HG02588 (cell line): Measurements from ENCODE around the gene RPN2.

ENCODE experiments used
- ATAC-seq: cut with Tn5 transposase; IDR thresholded peaks from one replicate; pipeline ENCODE4 v1.9.1; 2021; ENCODE audit warnings: mild to moderate bottlenecking, moderate library complexity; ENCODE audit not compliant: unreplicated experiment

RPN2 gene

DNA sequence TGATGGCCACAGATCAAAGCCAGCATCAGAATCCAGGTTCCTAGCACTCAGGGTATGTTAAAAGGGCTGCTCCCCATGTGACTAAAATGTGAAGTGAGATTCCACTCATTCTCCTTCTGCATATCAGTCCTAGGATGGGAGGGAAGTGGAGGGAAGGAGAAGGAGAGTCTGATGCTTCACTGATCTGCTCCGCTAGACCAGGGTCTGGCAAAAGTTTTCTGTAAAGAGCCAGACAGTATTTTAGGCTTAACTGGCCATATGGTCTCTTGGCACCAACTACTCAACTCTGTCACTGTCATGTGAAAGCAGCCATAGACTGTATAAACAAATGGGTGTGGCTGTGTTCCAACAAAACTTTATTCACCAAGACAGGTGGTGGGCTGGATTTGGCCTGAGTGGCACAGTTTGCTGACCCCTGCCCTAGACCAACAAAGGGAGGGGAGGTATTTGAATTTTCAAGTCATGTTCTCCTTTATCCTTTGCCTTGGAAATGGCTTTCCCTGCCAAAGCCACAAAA lies 59.9 kb downstream of the RPN2 start:
- ATAC-seq = no peak

DNA sequence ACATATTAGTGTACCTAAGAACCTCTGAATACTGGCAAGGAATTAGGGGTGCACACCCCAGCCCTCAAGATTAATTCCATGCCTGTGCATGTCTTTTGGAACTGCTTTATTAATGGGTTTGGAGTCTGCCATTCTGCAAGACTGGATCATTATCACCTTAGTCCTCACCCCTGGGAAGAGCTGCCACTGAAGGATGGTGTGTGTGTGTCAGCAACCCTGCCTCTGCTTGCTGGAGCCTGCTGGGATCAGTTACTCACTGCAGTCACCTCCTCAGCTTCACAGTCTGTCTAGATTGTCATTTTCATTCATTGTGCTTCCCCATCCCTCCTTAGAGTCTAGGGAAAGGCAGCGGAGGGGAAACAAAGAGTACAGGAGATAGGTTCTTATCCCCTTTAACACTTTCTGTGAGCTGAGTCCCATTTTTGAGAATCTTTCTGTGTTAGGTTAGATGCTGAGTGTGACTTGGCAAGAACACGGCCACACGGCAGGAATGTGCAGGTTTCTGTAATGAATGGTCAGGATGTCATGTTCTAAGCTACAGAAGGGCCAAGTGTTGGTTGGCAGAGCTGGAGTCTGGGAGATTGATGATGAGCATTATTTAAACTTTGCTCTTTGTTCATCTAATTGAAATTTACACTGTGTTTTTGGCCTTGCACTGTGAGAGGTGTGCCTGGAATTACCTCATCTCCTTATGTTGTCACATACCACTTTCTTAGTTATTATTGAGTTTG lies 61.4 kb downstream of the RPN2 start:
- no peak for ATAC-seq

DNA sequence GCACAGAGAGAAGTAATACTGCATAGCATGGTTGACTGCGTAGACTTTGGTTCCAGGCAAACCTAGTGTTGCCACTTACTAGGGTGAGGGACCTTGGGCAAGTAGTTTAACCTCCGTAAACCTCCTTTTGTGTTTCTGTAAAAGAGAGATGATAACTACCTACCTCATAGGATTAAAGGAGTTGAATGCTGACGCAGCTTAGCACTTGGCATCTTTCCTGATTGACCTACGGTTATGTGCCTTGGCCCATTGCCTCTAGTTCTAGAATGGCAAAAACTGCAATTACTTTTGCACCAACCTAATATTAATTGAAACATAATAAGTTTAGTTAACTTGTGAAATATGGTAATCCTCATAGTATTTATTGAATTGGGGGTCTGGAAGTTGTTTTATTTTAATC lies 63.4 kb downstream of the RPN2 start:
- no peak for ATAC-seq

DNA sequence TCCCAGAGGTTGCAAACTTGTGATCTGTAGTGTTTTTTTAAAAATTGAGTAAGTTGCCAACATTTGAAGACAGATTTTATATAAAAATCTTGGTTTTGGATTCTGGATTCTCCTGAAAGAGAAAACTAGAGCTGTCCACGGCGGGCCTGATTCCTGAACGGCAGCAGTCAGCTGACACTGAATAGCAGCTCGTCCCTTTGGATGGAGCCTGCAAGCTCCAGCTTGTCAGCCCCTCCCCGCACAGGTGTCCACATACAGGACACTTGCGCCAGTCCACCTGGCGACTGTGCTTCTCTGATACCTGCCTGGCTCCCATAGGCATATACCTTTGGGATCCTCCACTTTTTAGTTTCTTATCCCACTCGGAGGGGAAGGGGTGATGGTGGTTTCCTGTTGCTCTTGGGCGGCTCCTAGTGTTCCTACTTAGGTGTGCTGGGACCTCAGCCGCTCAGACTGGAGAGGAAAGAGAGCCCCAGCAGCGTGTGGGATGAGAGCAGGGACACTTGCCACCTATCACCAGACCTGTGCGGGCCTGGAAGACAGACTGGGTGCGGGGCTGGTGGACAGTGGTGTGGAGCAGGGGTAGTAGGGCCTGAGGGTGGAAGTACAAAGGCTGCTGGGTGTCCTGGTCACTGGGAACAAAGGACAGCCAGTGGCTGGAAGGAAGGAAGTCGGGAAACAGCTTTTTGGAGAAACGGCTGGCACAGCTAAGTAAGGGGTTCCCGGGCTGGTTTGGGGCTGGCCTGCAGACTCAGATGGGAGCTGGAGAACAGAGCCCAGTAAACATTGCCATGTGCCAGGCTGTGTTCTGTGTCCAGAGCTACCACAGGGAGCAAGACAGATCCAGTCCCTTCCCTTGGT lies 64.2 kb downstream of the RPN2 start:
- no peak for ATAC-seq

DNA sequence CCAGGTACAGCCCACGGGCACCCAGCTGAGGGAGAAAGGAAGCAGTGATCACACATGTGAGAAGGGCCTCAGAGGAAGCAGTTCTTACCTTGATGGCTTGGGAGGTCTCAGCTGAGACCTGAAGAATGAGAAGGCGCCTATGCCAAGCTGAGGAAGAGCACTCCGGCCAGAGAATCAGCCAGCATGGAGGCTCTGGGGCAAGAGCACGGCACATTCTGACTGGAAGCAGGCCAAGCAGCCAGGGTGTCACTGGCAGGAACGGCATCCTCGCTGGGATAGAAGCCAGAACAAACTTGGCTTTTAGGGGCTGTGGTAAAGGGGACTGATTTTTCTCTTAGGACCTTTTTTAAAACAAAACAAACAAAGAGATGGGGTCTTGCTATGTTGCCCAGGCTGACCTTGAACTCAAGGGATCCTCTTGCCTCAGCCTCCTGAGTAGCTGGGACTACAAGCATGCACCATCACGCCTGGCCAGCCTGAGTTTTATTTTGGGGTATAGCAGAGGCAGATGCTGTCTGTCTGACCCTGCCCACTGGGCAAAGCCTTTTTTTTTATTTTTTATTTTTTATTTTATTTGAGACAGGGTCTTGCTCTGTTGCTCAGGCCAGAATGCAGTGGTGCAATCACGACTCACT lies 64.9 kb downstream of the RPN2 start:
- ATAC-seq = no peak

DNA sequence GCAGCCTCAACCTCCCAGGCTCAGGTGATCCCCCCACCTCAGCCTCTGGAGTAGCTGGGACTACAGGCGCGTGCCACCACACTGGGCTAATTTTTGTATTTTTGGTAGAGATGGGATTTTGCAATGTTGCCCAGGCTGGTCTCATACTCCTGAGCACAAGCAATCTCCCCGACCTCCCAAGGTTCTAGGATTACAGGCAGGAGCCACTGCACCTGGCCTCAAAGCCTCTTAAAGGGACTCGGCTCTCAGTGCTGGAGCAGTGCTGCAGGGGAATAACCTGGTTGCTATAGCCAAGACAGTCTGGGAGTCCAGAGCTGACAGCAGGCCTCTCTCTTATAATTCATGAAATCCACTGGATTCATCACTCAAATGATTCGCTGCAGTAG lies 65.4 kb downstream of the RPN2 start:
- no peak for ATAC-seq

DNA sequence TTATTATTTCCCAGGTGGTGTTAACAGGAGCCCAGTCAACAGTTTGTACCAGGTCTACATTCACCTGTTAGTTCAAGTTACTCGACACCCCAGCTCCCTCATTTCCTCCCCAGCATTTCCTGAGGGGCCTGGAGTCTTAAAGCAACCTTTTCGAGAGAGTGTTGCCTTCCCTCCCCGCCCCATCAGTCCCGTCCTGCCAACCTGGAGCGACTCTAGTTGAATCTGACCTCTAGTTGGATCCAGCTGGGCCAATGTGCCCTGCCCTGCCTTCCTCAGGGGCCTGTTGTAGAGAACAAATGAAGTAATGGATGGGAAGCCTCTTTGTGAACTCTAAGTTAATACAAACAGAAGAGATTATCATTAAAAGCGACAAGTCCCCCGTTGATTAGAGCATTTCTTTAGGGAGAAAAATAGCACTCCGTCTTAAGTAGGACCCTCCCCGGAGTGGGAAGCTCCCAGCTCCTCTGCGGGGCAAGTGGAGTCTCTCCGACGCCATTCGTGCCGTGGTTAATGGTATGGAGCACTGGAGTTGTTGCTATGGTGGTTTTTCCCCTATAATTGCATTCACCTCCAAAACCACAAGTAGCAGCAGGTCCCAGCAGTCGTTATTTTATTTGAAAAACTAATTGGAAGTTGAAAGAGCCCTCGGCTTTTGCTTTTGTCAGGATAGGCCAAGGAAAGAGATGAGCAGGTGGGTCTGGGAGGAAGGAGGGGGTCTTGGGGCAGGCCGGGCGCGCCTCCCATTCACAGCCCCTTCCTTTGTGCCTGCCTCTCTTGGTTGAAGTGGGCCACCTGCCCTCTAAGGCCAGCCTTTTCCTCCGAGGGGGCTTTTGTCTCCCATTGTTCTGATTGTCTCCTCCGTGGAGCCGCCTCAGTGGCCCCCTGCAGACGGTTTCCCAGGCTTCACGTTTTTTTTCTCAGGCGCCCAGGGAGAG lies 66.4 kb downstream of the RPN2 start:
- ATAC-seq = no peak

DNA sequence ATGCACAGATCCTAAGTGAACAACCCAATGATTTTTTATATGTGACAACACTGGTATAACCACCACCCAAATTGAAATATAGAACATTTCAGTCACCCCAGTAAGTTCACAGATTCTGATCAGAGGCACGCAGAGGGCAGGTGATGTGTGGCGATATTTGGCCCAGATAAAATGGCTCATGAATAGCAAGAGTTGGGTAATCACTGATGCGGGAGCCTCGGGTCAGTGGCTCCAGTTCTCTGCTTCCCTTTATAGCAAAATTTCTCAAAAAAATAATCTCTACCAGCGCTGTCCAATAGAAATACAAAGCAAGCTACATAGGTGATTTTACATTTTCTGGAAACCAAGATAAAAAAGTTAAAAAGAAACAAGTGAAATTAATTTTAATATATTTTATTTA lies 67.6 kb downstream of the RPN2 start:
- ATAC-seq = no peak

DNA sequence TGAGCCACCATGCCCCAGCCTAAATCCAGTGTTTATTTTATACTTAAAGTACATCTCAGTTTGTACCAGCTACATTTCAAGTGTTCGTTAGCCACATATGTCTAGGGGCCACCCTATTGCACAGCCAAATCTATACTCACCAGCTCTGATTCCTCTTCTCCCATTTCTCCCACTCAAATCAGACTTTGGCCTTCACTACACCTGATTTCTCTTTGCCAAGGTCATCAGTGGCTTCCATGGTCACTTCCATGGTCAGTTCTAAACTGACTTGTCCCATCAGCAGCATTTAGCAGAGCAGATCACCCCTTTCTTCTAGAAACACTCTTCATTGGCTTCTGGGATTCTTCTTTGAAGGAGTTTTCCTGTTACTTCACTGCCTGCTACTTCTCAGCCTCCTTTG lies 68.4 kb downstream of the RPN2 start:
- no peak for ATAC-seq

DNA sequence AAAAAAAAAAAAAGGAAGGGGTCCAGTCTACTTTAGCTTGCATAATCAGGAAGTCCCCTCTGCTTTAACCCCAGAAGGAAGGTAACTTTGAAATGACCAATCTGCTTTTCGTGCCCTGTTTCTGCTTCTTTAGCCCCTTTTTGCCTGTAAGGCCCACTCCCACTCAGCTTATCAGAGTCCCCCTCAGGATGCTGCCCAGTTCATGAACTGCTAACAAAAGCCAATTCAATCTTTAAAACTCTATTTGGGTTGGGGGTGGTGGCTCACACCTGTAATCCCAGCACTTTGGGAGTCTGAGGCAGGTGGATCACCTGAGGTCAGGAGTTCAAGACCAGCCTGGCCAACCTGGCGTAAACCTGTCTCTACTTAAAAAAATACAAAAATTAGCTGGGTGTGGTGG lies 70.2 kb downstream of the RPN2 start:
- ATAC-seq = no peak

DNA sequence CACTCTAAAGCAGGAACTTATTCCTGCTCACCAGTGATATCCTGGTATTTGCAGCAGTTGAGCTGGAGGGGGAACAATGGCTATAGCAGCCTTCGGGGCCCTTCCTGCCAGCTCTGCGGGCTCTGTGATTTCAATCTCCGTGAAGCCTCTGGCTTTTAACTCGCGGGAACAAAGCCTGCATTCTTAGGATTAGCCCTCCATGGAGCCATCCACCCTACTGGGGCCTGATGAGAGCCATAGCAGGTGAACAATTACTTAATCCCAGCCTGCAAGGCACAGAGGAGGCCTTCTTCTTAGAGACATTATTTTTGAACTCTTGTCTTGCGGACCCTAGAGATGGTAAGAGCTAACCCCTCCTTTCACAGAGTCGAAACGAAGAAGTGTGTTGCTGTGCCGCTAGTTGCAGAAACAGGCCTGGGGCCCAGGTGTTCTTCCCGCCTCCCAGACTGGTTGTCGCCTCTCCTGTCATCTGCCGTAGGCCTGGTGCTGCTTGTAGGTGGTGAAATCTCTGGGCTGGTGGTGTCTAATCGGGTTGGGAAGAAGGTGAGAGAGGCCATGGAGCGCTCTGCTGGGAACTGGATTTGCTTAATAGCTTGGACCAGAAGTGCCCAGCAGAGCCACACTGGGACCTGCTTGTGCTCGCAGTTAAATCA lies 72.8 kb downstream of the RPN2 start:
- ATAC-seq = no peak

DNA sequence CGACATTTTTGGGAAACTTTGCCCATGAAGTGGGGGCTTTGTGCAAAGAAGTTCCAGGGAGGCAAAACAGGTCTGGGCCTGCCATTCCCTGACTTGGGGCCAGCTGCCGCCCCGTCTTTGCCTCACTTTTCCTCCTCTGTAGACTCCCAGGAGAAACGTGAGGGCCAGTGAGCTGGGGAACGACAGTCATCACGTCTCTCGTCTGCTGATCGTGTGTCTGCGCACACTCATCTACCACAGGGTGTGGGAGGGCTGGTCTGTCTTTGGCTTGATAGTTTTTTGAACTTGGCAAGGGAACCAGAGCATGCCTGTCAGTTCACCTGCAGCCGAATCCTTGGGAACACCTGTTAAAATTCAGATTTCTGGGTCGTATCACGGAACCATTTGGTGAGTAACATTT lies 74.0 kb downstream of the RPN2 start:
- ATAC-seq = no peak

DNA sequence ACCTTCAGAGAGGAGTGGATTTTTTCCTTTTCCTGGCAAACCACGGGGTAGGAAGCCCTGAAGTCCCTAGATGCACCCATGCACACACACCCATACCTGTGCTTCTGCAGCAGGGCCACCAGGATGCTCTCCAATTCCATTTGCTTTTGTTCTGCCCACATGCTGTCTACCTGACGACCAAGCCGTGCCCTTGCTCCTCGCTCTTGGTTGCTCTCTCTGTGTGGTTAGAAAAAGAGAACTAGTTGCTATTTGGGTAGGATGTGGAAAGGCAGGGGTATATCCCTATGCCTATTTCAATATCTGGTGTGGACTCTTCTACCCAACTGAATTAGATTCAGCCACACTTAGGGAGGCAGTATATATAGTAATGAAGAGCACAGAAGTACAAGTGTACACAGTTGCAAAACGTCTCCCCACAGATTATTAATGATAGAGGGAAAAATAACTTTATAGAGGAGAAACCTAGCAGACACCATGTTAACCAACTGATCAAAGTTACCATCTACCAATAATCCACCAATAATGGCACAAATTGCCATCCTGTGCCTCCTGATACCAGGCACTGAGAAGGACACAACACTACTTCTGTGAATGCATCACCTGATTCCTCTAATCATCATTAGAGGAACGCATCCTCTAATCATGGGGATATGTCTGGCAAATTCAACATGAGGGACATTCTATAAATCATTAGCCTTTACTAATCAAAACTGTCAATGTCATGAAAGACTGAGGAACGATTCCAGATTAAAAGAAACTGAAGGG lies 75.2 kb downstream of the RPN2 start:
- no peak for ATAC-seq

DNA sequence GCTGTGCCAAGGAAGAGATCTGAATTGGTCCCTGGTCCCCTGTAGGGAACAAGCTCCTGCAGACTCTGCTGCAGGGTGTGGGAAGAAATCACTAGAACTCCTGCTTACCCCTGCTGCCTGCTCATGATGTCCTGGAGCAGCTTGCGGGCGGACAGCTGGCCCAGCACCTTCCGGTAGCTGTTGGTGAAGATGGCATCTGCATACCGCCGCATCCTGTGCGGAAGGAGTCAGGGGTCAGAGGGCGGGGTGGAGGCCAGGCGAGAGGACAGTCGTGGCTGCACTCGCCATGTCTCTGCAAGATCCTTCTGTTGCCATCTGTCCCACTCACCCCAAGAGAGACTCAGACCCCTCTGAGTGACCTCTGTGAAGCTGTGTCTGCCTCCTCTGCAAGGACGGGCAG lies 77.2 kb downstream of the RPN2 start:
- no peak for ATAC-seq

DNA sequence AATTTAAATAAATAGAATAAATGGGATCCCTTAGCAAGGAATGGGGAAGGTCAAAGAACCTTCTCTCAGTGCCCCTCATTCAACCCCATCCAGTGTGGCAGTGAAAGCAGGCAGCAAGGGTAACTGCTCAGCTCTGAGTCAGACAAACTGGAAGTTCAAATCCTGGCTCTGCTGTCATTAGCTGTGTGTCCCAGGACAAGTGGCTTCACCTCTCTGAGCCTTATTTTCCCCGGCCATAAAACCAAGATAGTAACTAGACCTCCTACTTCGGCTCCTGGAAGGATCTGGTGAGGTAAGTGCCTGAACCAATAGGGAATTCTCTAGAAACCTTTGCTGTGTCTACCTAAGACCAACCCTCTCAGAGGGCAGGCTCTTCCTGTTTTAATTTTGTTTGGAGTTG lies 78.4 kb downstream of the RPN2 start:
- ATAC-seq = no peak

DNA sequence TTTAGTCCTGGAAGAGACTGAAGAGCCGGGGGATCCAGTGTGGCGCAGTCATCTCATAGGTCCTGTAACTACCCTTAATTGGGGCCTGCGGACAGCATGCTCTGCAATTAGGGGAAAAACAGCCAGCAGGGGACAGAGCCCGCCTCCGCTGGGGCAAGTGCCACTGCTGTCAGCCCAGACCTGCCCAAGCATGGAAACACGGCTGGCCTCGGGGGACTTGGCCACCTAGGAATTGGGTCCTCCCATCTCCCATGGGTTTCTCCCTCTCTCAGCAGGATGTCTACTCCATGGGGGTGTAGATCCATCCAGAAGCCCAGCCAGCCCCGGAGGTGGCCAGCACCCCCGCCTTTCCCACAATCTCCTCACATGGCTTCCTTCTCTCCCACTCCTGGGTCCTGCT lies 78.9 kb downstream of the RPN2 start:
- no peak for ATAC-seq

DNA sequence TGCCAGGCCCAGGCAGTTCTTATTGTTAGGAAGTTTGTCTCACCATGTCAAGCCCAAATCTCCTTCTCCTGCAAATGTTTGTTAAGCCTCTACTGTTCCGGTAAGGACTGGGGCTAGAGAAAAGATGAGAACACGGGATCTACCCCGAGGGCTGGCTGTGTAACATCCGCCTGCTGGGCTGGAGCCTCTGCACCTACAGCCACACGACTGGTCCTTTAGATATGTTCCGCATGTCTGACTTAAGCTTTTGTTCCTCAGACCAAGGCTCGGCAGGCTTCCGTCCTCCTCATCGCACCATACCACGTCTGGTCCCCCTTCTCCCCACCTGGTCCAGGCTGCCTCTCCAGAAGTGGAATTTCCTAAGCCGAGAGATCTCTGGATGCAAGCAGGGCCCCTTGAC lies 79.9 kb downstream of the RPN2 start:
- no peak for ATAC-seq

DNA sequence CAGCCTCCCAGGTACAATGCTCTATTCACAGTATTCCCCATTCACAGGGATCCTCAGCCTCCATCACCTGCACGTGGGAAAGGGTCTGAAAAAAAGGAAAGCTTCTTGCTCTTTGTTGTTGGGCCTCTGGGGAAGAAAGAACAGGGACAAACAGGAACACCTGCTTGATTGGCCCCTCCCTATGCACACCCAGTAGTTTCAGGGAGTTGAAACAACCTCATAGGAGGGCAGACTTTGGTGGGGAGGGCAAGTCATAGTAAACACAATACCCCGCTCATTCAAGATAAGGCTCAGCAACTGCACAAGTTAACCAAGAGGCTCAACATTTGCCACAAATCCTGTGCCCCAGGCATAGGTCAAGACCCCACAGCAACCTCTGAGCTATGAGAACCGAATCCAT lies 80.7 kb downstream of the RPN2 start:
- no peak for ATAC-seq

DNA sequence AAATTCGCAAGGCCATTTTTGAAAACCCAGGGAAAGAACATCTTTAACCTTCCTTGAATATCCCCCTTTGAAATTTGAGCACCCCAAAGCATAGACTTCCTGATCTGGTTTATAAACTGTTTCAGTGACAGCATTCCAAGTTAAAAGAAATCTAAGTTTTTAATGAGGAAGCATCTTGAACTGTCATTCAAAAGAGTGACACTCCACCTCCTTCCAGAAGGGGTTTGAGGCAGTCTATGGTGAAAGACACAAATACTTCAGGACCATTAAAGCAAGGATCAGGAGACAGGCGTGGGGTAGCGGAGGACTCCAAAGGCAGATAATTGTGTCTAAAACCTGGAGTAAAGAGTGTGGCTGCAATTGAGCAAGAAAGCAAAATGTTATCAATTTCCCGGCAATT lies 81.8 kb downstream of the RPN2 start:
- ATAC-seq = no peak
